GM11168 (cell line): ENCODE measurements around the gene VOPP1.

Source experiments
- in situ Hi-C: fragments of 300-500 bp; cut with MboI; formaldehyde crosslinking; loops from one replicate; pipeline ENCODE4 v1.12.0; 2022; ENCODE audit warnings: low sequenced_read_pairs; ENCODE audit not compliant: unreplicated experiment

VOPP1 gene

GRCh38 chr7:55535617-55536016, 36.7 kb downstream of the VOPP1 start:
- in situ Hi-C loops: no loop called here

- in situ Hi-C loops: no loop called here
Observed at GRCh38 chr7:55534916-55535590, 37.2 kb downstream of the VOPP1 start.

- in situ Hi-C loops: no loop called here
Observed at GRCh38 chr7:55534262-55534915, 37.9 kb downstream of the VOPP1 start.

GRCh38 chr7:55533729-55534080, 38.6 kb downstream of the VOPP1 start:
- in situ Hi-C loops: no loop called here

- in situ Hi-C loops: no loop called here
Observed at GRCh38 chr7:55533050-55533728, 39.1 kb downstream of the VOPP1 start.

- in situ Hi-C loops: no loop called here
Observed at GRCh38 chr7:55532150-55532917, 40.0 kb downstream of the VOPP1 start.

GRCh38 chr7:55531536-55531935, 40.8 kb downstream of the VOPP1 start:
- in situ Hi-C loops: no loop called here

- in situ Hi-C loops: no loop called here
Observed at GRCh38 chr7:55527307-55527706, 45.0 kb downstream of the VOPP1 start.

GRCh38 chr7:55526770-55527169, 45.5 kb downstream of the VOPP1 start:
- in situ Hi-C loops: no loop called here

GRCh38 chr7:55526329-55526728, 46.0 kb downstream of the VOPP1 start:
- in situ Hi-C loops: no loop called here

- in situ Hi-C loops: no loop called here
Observed at GRCh38 chr7:55524558-55525310, 47.6 kb downstream of the VOPP1 start.

GRCh38 chr7:55523366-55523765, 48.9 kb downstream of the VOPP1 start:
- in situ Hi-C loops: no loop called here

GRCh38 chr7:55521917-55522902, 50.1 kb downstream of the VOPP1 start:
- in situ Hi-C loops: no loop called here

GRCh38 chr7:55521512-55521911, 50.8 kb downstream of the VOPP1 start:
- in situ Hi-C loops: no loop called here

- in situ Hi-C loops: no loop called here
Observed at GRCh38 chr7:55520426-55521140, 51.7 kb downstream of the VOPP1 start.

- in situ Hi-C loops: no loop called here
Observed at GRCh38 chr7:55518836-55519235, 53.5 kb downstream of the VOPP1 start.

- in situ Hi-C loops: no loop called here
Observed at GRCh38 chr7:55517936-55518689, 54.2 kb downstream of the VOPP1 start.

- in situ Hi-C loops: no loop called here
Observed at GRCh38 chr7:55517191-55517633, 55.1 kb downstream of the VOPP1 start.
